SU-DHL-6 (cell line): ENCODE data around the gene MAP1LC3B2.

ENCODE experiments used
- H2AFZ ChIP-seq: fragments of 200-600 bp; sonication (generic); 2 replicates; pipeline ENCODE4 v1.6.1; 2014; ENCODE audit warnings: low read depth, mild to moderate bottlenecking, moderate library complexity, mixed read lengths, antibody characterized with exemption, low read length; ENCODE audit not compliant: severe bottlenecking
- H3F3A ChIP-seq: fragments of 200-600 bp; shearing (Covaris generic); 2 replicates; pipeline ENCODE4 v1.6.0; 2016; ENCODE audit warnings: antibody characterized with exemption, mild to moderate bottlenecking; ENCODE audit not compliant: insufficient read depth
- H3K27ac ChIP-seq: fragments of 200-600 bp; sonication (generic); 2 replicates; pipeline ENCODE4 v1.5.1; 2016; ENCODE audit warnings: low read depth, mild to moderate bottlenecking, low read length, moderate library complexity, mixed read lengths
- H3K27me3 ChIP-seq: fragments of 200-600 bp; sonication (generic), shearing (Covaris generic); 2 replicates; pipeline ENCODE4 v1.6.0; 2014; ENCODE audit warnings: mild to moderate bottlenecking, low read length
- H3K36me3 ChIP-seq: fragments of 200-600 bp; sonication (generic); 2 replicates; pipeline ENCODE4 v1.6.1; 2014; ENCODE audit warnings: mild to moderate bottlenecking, low read length, mixed read lengths
- H3K4me2 ChIP-seq: fragments of 300-600, 200-600 bp; shearing (Covaris generic), sonication (generic); 2 replicates; pipeline ENCODE4 v1.6.0; 2014; ENCODE audit warnings: low read length, low read depth, mild to moderate bottlenecking; ENCODE audit not compliant: poor library complexity, severe bottlenecking
- H3K4me3 ChIP-seq: fragments of 200-600 bp; sonication (generic); 2 replicates; pipeline ENCODE4 v1.5.1; 2014; ENCODE audit warnings: antibody characterized with exemption, low read length, mild to moderate bottlenecking, mixed read lengths; ENCODE audit not compliant: insufficient read depth, poor library complexity, severe bottlenecking
- H3K79me2 ChIP-seq: fragments of 200-600 bp; sonication (generic); 2 replicates; pipeline ENCODE4 v1.6.1; 2014; ENCODE audit warnings: mild to moderate bottlenecking, low read length, moderate library complexity; ENCODE audit not compliant: insufficient read depth
- H3K9ac ChIP-seq: fragments of 200-600 bp; sonication (generic); 2 replicates; pipeline ENCODE4 v1.7.0; 2014; ENCODE audit warnings: mild to moderate bottlenecking, low read length
- H3K9me2 ChIP-seq: fragments of 200-600 bp; sonication (generic); replicated peaks from 2 replicates; pipeline ENCODE4 v1.6.1; 2014; ENCODE audit warnings: low read length; ENCODE audit not compliant: insufficient read depth
- H3K9me3 ChIP-seq: fragments of 200-600 bp; sonication (generic); 2 replicates; pipeline ENCODE4 v1.6.1; 2014; ENCODE audit warnings: low read length, mixed read lengths; ENCODE audit not compliant: insufficient read depth
- H4K20me1 ChIP-seq: fragments of 200-600 bp; sonication (generic); 2 replicates; pipeline ENCODE4 v1.6.1; 2014; ENCODE audit warnings: low read depth, mild to moderate bottlenecking, antibody characterized with exemption, low read length, moderate library complexity, mixed read lengths
- CTCF ChIP-seq: fragments of 200-600 bp; sonication (generic); IDR thresholded peaks from one replicate; pipeline ENCODE4 v1.5.1; 2017; ENCODE audit warnings: antibody characterized with exemption, mild to moderate bottlenecking, low read length, moderate library complexity; ENCODE audit not compliant: insufficient read depth, poor library complexity, severe bottlenecking
- EZH2phosphoT487 ChIP-seq: fragments of 200-600 bp; sonication (generic), shearing (Covaris generic); conservative IDR thresholded peaks from 2 replicates; pipeline ENCODE4 v1.6.1; 2018; ENCODE audit warnings: mild to moderate bottlenecking, antibody characterized with exemption, low read length, moderate library complexity, mixed read lengths

Gene MAP1LC3B2

GRCh38 chr12:116609319-116610114, 50.3 kb downstream of the MAP1LC3B2 start:
- H3K4me2 ChIP-seq = no peak overlapping the region
- H3K27ac ChIP-seq = no peak overlapping the region
- no peaks in the 10 kb centered on the region for H4K20me1 ChIP-seq
- no peaks in the 10 kb centered on the region for H3K79me2 ChIP-seq
- H3K9me2 ChIP-seq = no peaks in the 10 kb centered on the region
- H2AFZ ChIP-seq = no peak overlapping the region
- H3K9ac ChIP-seq = no peak overlapping the region
- H3K4me3 ChIP-seq = no peak overlapping the region
- H3K9me3 ChIP-seq = no peaks in the 10 kb centered on the region
- H3K36me3 ChIP-seq = no peaks in the 10 kb centered on the region
- no peaks in the 10 kb centered on the region for H3F3A ChIP-seq
- TF ChIP-seq CTCF (peak; percentile 19), EZH2phosphoT487 (no peak)
- H3K27me3 ChIP-seq = no peaks in the 10 kb centered on the region

GRCh38 chr12:116610971-116611541, 51.9 kb downstream of the MAP1LC3B2 start:
- H3K79me2 ChIP-seq = no peaks in the 10 kb centered on the region
- H2AFZ ChIP-seq = no peak overlapping the region
- H3K27me3 ChIP-seq = no peaks in the 10 kb centered on the region
- no peaks in the 10 kb centered on the region for H4K20me1 ChIP-seq
- H3K4me3 ChIP-seq = no peak overlapping the region
- H3K9ac ChIP-seq = no peak overlapping the region
- TF ChIP-seq CTCF (no peak), EZH2phosphoT487 (no peak)
- H3F3A ChIP-seq = no peaks in the 10 kb centered on the region
- H3K9me2 ChIP-seq = no peaks in the 10 kb centered on the region
- H3K36me3 ChIP-seq = no peaks in the 10 kb centered on the region
- H3K9me3 ChIP-seq = no peaks in the 10 kb centered on the region
- no peak overlapping the region for H3K4me2 ChIP-seq
- H3K27ac ChIP-seq = no peak overlapping the region

GRCh38 chr12:116612436-116612835, 53.3 kb downstream of the MAP1LC3B2 start:
- H3K9me2 ChIP-seq = no peaks in the 10 kb centered on the region
- H3K79me2 ChIP-seq = no peaks in the 10 kb centered on the region
- H3K4me3 ChIP-seq = no peak overlapping the region
- H3K4me2 ChIP-seq = no peak overlapping the region
- H3K27me3 ChIP-seq = no peaks in the 10 kb centered on the region
- no peak overlapping the region for H2AFZ ChIP-seq
- H3K27ac ChIP-seq = no peak overlapping the region
- H3K9ac ChIP-seq = no peak overlapping the region
- H3K36me3 ChIP-seq = no peaks in the 10 kb centered on the region
- H4K20me1 ChIP-seq = no peaks in the 10 kb centered on the region
- H3K9me3 ChIP-seq = no peaks in the 10 kb centered on the region
- no peaks in the 10 kb centered on the region for H3F3A ChIP-seq
- TF ChIP-seq CTCF (no peak), EZH2phosphoT487 (no peak)
